Measurements from ENCODE around the gene STK32A.
A peak's percentile ranks its signal among the peaks of the same experiment; 100 is the strongest.

Gene STK32A

DNA sequence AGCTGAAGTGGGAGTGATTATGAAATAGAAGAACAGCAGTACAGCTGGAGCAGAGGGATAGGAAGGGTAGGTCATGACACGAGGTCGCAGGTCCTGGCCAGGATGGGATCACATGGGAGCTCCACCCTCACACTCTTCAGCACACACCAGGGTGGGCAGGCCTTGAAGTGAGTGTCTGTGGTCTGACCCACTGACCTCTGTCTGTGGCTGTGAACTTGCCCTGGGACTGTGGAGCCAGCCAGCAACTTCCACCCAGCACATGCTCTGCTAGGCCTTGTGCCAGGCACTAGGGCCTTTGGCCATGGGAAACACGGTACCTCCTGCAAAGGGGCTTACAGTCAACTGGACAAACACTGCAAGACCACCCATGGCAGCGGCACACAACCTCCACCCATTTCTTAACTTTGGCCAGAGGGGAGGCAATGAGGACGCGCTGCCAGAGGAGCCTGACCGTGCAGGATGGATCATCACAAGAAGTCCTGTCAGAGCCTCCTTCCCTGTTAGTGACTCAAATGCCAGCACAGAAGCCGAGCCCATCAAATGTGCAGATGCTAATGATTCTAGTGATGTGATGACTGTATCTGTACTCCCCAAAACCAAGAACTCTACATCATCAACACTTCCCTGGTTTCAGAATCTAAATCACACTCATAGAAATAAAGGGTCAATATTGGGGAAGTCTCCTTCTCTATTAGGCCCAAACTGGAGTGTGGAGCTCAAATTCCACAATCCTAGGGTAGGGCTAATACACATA lies 161.4 kb downstream of the STK32A start:
- DNase-seq: no peak

DNA sequence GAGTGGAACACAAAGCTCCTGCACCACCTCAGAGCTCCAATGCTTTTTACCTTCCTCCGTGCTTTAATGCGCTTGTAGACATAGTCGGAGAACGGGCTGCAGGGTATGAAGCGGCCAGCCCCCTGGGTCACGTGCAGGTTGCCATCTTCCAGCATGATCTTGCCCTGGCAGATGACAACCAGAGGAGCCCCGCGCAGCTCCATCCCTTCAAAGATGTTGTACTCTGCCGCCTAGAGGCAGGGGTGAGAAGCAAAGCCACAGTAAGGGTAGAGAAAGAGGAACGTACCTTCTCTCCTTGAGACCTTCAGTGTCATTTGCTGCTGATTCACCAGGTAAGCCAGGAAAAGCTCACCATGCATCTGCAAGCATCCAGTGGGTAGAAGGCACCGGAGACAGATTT lies 162.8 kb downstream of the STK32A start:
- no peak for DNase-seq

DNA sequence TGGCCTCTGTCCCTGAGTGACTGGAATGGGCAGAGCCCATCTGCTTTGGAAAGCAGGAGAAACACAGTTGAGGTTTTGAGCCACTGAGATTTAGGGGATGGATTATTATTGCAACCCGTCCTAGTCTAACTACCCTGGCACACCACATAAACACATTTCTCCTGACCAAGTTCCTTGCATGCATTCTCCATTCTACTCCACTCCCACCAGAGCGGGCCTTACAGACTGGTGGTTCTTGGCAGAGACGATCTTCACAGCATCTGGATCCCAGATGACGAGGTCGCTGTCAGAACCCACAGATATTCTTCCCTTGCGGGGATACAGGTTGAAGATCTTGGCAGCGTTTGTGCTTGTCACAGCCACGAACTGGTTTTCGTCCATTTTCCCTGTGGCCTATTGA lies 164.0 kb downstream of the STK32A start:
- no peak for DNase-seq

DNA sequence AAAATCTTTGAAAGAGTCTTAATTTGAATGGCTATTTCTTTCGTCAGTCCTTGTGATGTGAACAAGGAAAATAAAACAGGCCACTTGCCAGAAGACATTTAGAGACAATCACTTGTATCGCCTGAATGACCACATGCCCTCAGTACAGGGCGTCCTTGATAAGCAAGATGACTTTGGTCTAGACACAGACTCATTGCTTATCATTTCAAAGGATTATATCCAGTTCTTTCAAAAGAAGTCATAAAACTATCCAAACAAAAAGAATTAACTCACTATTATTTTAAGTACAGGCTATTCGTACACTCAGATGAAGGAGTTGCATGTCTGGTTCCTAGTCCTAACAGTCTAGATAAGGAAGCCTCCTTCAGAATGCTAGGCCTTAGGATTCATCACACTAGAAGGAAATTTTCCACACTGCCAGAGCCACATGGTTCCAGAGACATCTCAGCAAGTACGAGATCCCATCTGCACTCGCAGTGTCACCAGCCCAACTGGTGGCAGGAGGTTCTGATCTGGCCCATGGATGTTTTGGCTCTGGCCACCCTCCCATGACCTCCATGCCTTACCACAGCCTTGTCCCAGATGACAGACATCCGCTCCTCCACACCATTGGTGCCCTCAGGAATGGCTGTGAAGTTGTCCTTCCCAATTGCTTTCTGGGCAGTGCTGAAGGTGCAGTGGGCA lies 165.4 kb downstream of the STK32A start:
- DNase-seq: no peak

DNA sequence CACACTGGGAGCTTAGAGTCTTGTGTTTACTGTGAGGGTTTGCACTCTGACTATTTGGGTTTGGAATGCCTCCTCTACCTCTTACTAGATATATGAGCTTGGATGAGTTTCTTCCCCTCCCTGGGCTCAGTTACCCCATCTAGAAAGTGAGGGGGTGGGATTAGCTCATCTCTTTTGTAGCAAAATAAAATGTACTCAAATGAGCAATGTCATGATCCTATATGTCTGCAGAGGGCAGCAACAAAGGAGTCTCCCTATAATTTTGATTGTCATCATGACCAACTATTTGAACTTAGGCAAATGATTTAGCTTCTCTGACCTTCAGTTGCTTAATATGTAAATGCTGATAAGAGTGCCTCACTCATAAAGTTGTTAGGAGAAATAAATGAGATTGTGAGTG lies 166.1 kb downstream of the STK32A start:
- DNase-seq: no peak

DNA sequence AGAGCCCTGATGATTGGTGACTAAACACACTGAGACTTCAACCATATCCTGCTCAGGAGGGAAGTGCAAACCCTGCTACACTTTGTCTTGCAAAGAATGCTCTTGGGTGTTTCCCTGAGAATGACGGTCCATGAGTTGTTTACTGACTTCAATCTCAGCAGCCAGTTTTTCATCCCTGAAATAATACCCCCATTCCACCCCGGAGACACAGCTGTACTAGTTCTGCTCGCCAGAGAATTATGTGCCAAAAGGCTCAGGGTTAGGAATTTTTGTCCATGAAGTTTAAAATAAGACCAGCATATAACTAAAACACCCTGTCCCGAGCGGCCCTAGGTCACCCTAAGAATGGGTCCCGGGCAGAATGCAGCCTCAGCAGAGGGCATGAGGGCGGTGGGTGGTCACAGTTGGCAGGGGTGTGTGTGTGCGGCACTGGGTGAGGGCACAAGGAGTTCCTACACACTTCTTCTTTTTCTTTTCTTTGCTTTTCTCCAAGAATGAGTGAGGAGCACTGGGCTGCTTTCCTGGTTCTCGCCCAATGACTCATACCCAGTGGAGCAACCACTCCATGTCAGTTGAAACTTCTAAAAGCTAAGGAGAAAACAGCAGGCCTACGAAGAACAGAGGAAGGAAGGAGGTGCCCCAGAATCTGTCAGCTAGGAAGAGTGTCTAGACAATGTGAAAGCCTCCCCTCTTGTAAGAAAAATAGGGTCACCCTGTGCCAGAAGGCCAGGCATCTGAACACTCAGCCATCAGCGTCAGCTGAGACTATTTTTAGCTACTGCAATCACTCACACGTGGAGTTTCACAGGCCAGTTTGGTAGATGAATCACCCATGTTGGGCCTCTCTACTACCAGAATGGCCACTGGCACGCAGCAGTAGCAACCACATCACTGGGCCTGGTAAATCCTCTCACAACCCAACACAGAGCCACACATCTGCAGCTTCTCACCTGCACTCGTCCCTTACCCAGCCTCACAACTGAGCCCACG lies 169.1 kb downstream of the STK32A start:
- DNase-seq: peak in 1 of 2 experiments; percentile 27

DNA sequence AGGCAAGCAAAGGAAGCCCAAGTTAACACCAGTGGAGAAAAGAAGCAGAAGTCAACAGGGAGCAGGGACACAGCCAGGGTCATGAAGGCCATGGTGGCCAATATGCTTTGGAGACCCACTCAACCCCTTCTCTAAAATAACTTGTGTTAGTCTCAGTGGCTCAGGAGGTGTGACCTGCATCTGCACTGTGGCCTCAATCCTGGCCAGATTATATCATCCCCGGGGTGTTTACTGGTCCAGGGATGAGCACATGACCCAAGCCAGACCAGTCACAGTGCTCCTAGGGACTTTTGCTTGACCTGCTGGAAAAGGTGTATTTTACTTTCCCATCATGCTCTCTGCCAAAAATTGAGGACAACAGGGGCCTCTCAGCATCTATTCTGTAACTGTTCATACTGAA lies 169.9 kb downstream of the STK32A start:
- no peak for DNase-seq

DNA sequence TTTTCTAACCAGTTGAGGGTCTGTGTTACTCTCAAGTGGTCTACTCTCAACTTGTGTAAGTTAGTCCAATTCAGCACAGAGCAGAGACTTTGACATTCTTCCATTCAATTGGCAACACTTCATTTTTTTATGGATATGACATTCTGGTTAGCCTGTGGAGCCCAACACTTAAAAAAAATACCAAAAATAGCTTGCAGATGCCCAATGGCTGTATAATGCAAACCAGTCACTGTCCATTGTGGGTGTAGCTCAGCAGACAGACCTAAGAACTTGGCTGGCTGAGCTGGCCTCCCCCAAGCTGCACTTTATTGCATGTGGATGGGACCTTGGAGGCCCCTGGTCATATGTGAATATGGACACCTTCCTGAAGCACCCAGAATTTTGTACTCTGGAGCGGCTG lies 171.8 kb downstream of the STK32A start:
- no peak for DNase-seq

DNA sequence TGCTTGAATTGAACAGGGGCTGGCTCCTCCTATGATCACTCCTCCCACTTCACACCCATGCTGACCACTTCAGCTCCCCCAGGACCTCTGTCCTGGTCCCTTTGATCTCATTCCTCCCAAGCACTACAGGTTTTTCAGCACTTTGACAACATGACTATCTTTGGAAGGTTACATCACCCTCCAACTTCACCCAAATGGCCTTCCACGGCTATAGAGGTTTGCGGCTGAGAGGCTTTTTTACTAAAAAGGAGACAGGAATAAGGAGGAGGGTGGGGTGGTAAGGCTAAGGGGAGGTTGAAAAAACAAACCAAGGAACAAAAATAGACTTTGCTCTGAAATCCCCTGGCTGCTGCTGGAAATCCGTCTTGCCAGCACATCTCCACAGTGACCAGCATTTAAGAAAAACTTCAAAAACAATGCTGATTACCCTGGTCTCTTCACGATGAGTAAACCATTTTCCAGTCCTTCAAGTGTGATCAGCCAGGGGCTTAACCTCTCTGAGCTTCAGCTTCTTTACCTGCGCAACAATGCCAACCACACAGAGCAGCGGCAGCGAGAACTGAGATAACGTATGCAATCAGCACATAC lies 172.4 kb downstream of the STK32A start:
- DNase-seq: no peak

DNA sequence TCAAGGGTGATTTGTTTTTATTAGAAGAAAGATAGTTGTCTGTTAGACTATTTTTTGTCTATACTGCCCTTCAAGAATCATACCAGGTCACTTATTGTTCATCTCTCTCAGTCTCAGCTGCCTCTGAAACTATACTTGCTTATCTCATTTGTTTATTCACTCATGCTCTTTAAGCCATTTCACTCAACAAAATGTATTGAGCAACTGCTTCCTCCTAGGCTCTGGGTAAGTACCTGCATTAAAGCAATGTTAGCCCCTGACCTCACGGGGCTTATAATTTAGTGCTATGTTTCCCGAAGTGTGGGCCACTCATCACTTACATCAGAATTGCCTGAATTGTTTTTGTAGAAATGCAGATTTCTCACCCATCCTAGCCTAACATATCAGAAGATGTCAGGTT lies 174.2 kb downstream of the STK32A start:
- DNase-seq: no peak

DNA sequence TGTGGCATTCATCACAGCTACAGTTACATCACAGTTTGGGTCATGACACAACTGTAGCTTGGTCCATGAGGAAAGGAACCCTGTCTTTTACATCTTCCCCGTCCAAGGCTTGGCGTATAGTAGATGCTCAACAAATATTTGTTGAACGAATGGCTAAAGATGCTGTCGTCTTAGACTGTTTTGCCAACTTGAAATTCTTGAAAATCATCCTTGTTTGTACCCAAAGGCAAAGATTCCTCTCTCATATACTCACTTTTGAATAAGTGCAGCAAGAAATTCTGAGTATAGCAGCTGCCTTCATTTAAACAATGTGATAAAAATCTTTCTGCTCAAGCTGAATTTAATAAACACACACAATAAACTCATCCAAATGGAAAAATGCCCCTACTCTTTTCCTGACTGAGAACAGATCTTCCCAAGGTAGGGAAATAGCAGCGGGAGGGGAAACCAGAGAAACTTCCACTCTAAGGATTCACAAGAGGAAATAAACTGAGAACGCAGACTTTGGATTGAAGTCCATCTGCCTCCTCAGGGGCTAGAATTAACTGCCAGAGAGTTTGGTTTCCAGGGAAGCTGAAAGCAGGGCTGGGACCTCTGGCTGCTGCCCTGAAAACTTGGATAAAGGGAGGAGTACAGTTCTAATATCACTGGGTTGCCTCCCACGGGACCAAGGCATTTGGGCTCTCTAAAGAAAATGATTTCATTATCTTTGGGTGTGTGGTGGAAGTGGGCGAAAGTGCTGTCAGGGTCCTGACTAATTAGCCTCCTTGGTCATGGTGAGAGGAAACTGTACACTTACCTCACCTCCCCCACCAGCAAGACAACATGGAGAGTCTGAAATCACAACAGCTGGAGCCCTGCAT lies 175.9 kb downstream of the STK32A start:
- no peak for DNase-seq

DNA sequence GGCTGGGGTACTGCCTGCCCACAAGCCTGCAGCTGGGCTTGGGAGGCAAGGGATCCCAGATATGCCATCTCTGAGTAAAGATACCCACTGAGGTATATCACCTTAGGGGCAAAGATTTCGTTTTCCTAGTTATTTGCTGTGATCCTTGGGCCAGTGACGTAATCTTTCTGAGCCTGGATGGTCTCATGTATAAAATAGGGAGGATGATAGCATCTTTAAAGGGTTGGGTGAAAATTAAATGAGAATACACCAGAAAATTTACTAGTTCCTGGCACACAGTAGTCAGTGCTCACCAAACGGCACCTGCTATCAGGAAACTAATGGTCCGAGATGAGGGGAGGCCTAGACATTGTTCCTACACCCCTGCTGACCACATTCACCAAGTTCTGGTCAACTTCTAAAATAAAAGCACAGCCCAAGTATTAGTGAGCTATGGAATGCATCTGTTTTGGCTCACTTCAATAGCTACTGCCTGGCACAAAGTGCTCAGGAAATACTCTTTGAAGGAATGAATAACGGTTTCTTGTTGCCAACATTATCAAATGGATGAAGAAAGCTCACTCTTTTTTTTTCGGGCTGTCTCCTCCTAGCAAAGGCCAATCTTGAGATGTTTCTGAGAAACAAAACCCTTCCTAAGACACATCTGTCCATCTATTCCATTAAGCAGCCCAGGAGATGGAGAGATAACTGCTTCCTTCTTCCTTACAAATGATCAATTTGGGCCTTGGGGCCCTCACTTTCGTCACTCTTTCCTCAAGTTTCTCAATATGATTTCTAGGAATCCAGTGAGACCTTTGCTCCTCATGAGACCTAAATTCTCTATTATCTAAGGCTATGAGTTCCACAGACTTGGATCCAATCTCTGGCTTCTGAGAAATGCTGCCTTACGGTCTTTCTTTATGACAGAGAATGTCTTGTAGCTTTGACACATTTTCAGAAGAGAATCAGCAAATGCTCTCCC lies 176.8 kb downstream of the STK32A start:
- DNase-seq: no peak

DNA sequence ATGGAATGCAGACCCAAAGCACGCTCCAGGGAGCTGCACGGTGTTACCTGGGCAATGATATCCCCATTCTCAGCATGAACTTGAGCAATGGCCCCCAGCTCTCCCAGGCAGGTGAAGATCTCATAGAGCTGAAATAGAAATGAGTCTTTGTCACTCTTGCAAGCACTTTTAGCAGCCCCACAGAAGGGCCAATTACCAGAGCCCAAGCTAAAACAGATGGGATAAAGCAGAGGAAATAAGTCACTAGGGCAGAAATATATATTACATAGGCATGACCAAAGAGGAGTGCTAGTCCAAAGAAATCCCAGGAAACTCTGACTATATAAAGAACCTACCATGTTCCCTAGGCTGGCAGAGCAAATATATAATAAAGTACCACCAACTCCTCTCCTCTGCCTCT lies 177.7 kb downstream of the STK32A start:
- no peak for DNase-seq

DNA sequence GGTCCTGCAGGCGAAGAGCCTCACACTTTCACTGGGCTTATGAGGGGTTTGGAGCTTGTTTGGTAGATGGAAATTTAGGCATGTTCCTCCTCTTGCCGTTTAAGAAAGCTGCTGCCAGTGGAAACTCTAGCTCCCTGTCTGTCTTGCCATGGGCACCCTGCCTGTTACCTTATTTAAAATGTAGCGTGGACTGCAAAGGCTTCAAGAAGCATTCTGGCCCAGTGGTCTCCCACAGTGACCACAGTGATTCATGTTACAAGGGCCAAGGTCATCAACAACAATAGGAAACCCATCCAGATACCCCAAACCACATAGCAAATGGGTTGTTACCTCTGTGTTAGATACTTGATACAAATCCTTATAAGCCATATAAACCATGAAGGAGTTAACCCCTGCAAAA lies 178.4 kb downstream of the STK32A start:
- no peak for DNase-seq

DNA sequence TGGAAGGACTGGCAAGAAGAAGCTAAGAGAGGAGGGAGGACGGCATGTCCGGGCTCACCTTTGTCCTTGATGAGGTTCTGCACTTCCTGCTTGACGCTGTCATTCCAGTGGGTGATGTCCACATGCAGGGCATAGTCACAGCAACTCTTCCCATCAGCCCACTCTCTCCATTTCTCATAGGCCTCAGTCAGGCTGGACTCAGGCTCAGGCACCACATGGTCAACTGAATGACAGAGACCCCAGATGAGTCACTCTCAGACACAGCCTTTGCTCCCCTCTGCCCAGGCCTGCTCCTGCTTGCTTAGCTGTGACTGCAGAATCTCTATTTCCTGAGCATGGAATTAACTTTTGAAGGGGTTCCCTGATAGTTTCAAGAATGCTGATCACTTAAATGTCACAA lies 180.8 kb downstream of the STK32A start:
- no peak for DNase-seq

DNA sequence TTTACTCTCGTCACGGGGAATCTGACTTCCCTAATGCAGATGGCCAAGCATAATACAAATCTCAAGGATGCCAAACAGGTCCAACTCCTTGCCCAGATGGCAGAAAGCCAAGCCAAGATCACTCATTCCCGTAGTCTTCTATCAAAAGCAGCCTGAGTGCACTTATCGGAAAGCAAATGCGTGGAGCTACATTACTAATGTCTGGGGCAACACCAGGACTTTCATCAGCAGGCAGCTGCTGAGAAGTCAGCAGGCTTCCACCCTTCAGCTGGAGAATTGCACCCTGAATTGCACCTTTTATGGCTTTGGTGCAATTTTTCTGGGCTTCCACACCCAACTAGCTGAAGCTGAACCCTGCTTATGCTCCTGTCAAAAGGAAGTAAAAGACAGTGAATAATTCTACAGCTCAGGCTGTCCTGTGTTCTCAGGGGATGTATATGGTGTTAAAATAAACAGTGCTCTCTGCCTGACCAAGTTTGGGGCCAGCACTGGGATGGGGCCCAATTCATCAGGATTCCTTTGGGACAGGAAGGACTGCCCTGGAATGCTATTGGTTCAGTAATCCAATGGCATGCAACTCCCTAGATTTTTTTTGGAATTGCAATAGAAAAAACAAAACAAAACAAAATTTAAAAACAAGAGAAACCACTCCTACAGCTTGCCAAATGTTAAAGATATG lies 182.4 kb downstream of the STK32A start:
- DNase-seq: peak; percentile 20 to 86

DNA sequence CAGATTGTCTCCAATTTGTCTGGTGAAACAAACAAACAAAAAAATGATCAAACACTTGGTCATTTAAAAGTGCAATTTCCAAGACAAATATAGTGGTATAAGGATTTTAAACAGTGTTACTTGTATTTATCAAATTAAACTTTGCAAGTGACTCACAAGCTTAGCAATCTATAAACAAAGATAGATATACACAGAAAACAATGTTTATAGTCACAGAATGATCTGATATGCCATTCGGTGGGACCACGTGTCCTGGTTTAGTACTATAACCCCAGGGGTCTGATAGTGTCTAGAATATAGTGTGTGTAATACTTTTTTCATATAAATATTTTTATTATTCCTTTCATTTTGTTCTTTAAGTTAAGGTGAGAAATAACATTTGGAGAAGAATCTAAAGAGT lies 183.8 kb downstream of the STK32A start:
- no peak for DNase-seq

DNA sequence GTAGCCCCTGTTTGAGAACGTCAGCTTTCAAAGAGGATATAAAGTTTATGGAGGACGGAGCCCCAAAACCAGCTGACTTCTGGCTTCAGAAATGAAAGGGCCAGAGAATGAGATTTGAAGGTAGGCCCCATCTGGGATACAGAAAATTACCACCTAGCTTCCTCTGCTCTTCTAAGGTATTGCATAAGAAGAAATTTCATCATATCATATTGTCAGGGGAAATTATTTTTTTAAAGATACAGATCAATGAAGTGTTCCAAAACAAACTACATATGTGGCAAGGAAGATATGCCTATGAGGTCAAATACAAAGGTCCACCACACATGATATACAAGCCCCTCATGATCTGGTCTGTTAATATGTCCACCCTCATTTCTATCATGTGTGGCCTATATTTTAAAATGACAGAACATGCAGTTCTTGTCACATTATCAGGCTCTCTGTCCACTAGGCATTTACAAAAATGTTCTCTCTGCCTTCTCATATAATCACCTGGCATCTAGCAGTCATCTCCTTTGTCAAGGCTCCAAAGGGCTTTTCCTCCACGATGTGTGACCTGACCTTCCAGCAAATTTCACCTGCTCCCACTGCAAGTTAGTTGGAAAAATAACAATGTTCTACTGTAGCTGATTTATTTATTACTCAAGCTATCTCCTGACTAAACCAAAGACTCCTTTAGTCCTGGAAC lies 192.0 kb downstream of the STK32A start:
- DNase-seq: no peak

All from NCI-H446 (cell line).